ENCODE measurements around the gene LMCD1. TPM values are rescaled to one million over a fixed set of nuclear protein-coding genes. Genes with fewer than 3 reads are reported as not detected.

The LMCD1 gene
- total RNA-seq, 2 experiments from 2014 or later = 0.47 TPM; not detected in 1

- Histone ChIP-seq H3K27ac (ENCODE audit: low read depth, low read length, poor library complexity, severe bottlenecking) (no peak overlapping the region), H3K4me3 (ENCODE audit: low read depth, low read length, poor library complexity, severe bottlenecking) (no peak overlapping the region), H4K20me1 (ENCODE audit: insufficient read depth, low read length) (no peaks in the 10 kb centered on the region), H3K4me2 (ENCODE audit: low read length) (no peak overlapping the region), H3K36me3 (ENCODE audit: insufficient read depth, low read length) (no peaks in the 10 kb centered on the region), H2AFZ (ENCODE audit: low read length) (no peak overlapping the region), H3K79me2 (ENCODE audit: insufficient read depth, low read depth, low read length) (no peaks in the 10 kb centered on the region), H3K4me1 (ENCODE audit: insufficient read depth, low read length, poor library complexity, severe bottlenecking) (no peaks in the 10 kb centered on the region), H3K9me2 (ENCODE audit: insufficient read depth, low read length) (no peaks in the 10 kb centered on the region), H3K9me3 (ENCODE audit: low read length) (no peaks in the 10 kb centered on the region)
- no TSS peak for BruUV-seq (replicated peaks)
- TF ChIP-seq, protein P1, sequence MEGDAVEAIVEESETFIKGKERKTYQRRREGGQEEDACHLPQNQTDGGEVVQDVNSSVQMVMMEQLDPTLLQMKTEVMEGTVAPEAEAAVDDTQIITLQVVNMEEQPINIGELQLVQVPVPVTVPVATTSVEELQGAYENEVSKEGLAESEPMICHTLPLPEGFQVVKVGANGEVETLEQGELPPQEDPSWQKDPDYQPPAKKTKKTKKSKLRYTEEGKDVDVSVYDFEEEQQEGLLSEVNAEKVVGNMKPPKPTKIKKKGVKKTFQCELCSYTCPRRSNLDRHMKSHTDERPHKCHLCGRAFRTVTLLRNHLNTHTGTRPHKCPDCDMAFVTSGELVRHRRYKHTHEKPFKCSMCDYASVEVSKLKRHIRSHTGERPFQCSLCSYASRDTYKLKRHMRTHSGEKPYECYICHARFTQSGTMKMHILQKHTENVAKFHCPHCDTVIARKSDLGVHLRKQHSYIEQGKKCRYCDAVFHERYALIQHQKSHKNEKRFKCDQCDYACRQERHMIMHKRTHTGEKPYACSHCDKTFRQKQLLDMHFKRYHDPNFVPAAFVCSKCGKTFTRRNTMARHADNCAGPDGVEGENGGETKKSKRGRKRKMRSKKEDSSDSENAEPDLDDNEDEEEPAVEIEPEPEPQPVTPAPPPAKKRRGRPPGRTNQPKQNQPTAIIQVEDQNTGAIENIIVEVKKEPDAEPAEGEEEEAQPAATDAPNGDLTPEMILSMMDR (conservative IDR thresholded peaks at IDR 0.05; ENCODE audit: low read length) = no peak
- TF ChIP-seq EZH2phosphoT487 (IDR thresholded peaks at IDR 0.05; ENCODE audit: borderline replicate concordance, low read depth, low read length) = no peak
- intact Hi-C loops (cut with micrococcal nuclease; ENCODE audit: unreplicated experiment) = no loop called here
- CTCF ChIA-PET (ENCODE audit: unreplicated experiment) = no interaction called here
- no peak for DNase-seq (ENCODE audit: low spot score)
- POLR2A ChIA-PET = no interaction called here
Observed at GRCh38 chr3:8604988-8605387, 103.4 kb downstream of the LMCD1 start.

- H3K36me3 ChIP-seq (ENCODE audit: insufficient read depth, low read length) = no peaks in the 10 kb centered on the region
- no peaks in the 10 kb centered on the region for H3K4me1 ChIP-seq (ENCODE audit: insufficient read depth, low read length, poor library complexity, severe bottlenecking)
- H3K79me2 ChIP-seq (ENCODE audit: insufficient read depth, low read depth, low read length) = no peaks in the 10 kb centered on the region
- CTCF ChIA-PET (ENCODE audit: unreplicated experiment) = no interaction called here
- TF ChIP-seq, protein P1 (conservative IDR thresholded peaks at IDR 0.05; ENCODE audit: low read length) = no peak
- no peak for TF ChIP-seq EZH2phosphoT487 (IDR thresholded peaks at IDR 0.05; ENCODE audit: borderline replicate concordance, low read depth, low read length)
- H3K4me2 ChIP-seq (ENCODE audit: low read length) = no peak overlapping the region
- POLR2A ChIA-PET = no interaction called here
- DNase-seq (ENCODE audit: low spot score) = no peak
- intact Hi-C loops (cut with micrococcal nuclease; ENCODE audit: unreplicated experiment) = no loop called here
- H2AFZ ChIP-seq (ENCODE audit: low read length) = no peak overlapping the region
- BruUV-seq (replicated peaks) = no TSS peak
- H3K4me3 ChIP-seq (ENCODE audit: low read depth, low read length, poor library complexity, severe bottlenecking) = no peak overlapping the region
- H3K9me2 ChIP-seq (ENCODE audit: insufficient read depth, low read length) = no peaks in the 10 kb centered on the region
- H3K9me3 ChIP-seq (ENCODE audit: low read length) = no peaks in the 10 kb centered on the region
- H4K20me1 ChIP-seq (ENCODE audit: insufficient read depth, low read length) = no peaks in the 10 kb centered on the region
- no peak overlapping the region for H3K27ac ChIP-seq (ENCODE audit: low read depth, low read length, poor library complexity, severe bottlenecking)
Observed at GRCh38 chr3:8606701-8607231, 105.1 kb downstream of the LMCD1 start.

- intact Hi-C loops (cut with micrococcal nuclease; ENCODE audit: unreplicated experiment) = no loop called here
- ChIA-PET POLR2A (no interaction called here), CTCF (ENCODE audit: unreplicated experiment) (no interaction called here)
- DNase-seq (ENCODE audit: low spot score) = no peak
- Histone ChIP-seq H2AFZ (ENCODE audit: low read length) (no peak overlapping the region), H3K4me3 (ENCODE audit: low read depth, low read length, poor library complexity, severe bottlenecking) (no peak overlapping the region), H4K20me1 (ENCODE audit: insufficient read depth, low read length) (no peaks in the 10 kb centered on the region), H3K79me2 (ENCODE audit: insufficient read depth, low read depth, low read length) (no peaks in the 10 kb centered on the region), H3K36me3 (ENCODE audit: insufficient read depth, low read length) (no peaks in the 10 kb centered on the region), H3K27ac (ENCODE audit: low read depth, low read length, poor library complexity, severe bottlenecking) (no peak overlapping the region), H3K9me3 (ENCODE audit: low read length) (no peaks in the 10 kb centered on the region), H3K4me2 (ENCODE audit: low read length) (no peak overlapping the region), H3K9me2 (ENCODE audit: insufficient read depth, low read length) (no peaks in the 10 kb centered on the region), H3K4me1 (ENCODE audit: insufficient read depth, low read length, poor library complexity, severe bottlenecking) (no peaks in the 10 kb centered on the region)
- BruUV-seq (replicated peaks) = no TSS peak
- TF ChIP-seq, protein P1 (conservative IDR thresholded peaks at IDR 0.05; ENCODE audit: low read length) = no peak
- no peak for TF ChIP-seq EZH2phosphoT487 (IDR thresholded peaks at IDR 0.05; ENCODE audit: borderline replicate concordance, low read depth, low read length)
Observed at GRCh38 chr3:8607234-8608040, 105.8 kb downstream of the LMCD1 start.
